GM21723 (cell line): Measurements from ENCODE around the gene LRP1B.
"Not testable (repeated sequence)": the region's sequence is repeated elsewhere in the genome, so short reads cannot be mapped to it uniquely, and the experiment has no call there.

Source experiments
- ATAC-seq: cut with Tn5 transposase; IDR thresholded peaks from one replicate; pipeline ENCODE4 v1.9.1; 2021; ENCODE audit warnings: mild to moderate bottlenecking, moderate library complexity; ENCODE audit not compliant: unreplicated experiment

Gene LRP1B

DNA sequence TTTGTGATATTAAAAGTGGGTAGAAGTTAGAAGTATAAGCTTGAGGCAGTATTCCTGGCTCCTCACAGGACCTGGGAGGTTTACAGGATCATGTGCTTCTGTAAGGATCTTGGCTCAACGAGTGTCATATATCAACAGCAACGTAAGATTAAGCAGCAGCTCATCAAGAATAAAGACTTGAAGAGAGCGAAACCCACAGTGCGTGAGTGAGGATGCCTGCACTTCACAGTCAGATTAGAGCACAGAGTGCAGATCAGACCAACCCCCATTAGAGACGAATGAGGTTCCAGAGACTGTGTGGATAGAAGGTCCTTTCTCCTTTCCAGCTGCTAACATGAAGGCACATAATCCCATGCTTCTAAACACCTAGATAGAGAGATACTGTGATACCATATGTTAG is 1693.9 kb downstream of the LRP1B start:
- no peak for ATAC-seq

GRCh38 chr2:140427033-140427432 is 1703.8 kb downstream of the LRP1B start:
- not testable (repeated sequence) for ATAC-seq

DNA sequence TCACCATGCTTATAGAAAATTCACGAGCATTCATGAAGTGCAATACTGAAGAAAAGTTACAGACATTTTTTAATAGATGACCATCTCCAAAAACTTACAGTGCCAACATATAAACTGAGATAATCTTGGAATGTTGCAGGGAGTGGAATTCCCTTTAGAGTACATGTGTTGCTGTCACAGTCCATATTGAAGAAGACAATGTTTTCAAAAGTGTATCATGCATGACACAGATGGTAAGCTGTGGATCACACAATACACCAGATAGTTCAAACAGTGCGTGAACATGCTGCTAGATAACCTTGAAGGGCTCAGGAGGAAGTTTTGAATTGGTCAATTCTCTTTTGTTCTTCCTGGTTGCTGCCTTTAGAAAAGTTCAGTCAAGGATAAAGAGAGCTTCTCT is 1706.3 kb downstream of the LRP1B start:
- ATAC-seq, result no peak

GRCh38 chr2:140422759-140423158 is 1708.1 kb downstream of the LRP1B start:
- no peak for ATAC-seq

- ATAC-seq, result no peak
Observed at GRCh38 chr2:140417504-140417903, 1713.3 kb downstream of the LRP1B start.

DNA sequence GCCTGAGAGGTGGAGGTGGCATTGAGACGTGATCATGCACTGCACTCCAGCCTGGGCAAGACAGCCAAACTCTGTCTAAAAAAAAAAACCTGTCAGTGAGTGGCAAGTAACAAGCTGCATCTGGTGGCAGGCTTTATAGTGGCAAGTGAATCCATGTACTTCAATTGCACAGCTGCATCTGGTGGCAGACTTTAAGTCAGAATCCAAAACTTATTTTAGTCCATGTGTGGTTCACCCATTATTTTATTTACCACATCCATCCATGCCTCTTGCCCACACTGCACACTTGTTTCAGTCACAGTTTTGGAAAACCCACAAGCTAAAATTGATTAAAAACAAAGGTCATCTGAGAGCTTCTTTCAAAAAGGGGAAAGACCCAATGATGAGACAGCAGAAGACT is 1714.2 kb downstream of the LRP1B start:
- ATAC-seq, result no peak

- ATAC-seq, result not testable (repeated sequence)
Observed at GRCh38 chr2:140415035-140415434, 1715.8 kb downstream of the LRP1B start.

GRCh38 chr2:140410695-140411094 is 1720.1 kb downstream of the LRP1B start:
- no peak for ATAC-seq

DNA sequence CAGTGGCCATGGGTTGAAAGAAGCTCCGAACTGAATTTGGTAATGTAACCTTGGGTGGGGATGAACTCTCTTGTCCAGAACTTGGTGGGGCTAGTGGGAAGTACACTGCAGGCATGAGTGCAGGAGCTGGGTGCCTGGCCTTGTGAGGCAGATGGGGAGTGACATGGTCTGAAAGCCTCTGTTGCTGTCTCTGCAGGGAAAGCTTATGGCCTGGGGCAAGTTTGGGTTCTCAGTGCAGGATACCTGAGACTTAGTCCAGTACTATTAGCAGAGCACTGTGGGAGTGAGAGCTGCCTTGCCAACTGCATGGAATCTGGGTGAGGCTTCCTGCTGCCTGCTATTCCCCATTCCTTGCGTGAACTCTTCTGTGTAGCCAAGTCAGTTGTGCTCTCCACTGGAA is 1729.8 kb downstream of the LRP1B start:
- ATAC-seq, result no peak

- no peak for ATAC-seq
Observed at GRCh38 chr2:140392824-140393223, 1738.0 kb downstream of the LRP1B start.

- ATAC-seq, result no peak
Observed at GRCh38 chr2:140384946-140385345, 1745.9 kb downstream of the LRP1B start.

GRCh38 chr2:140383781-140384180 is 1747.0 kb downstream of the LRP1B start:
- no peak for ATAC-seq

DNA sequence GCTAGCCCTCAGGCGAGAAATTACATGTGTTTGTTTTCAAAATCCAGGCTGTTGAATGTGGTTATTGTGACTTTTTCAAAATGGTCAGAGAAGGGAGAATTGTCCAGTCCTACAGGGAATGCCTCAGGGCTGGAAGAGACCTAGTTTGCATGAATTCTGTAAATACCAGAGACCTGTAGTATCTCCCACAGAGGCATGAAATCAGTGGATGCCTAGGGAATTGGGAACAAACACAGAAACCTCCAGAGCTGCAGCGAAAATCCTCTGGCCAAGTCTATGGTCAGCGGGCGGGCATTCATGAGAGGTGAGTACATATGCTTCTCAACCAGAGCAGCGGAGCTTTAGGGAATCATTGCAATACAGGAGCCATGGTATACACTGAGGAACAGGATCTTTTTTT is 1754.1 kb downstream of the LRP1B start:
- ATAC-seq, result no peak

- ATAC-seq, result no peak
Observed at GRCh38 chr2:140363131-140363530, 1767.7 kb downstream of the LRP1B start.

GRCh38 chr2:140362361-140362760 is 1768.5 kb downstream of the LRP1B start:
- no peak for ATAC-seq

- no peak for ATAC-seq
Observed at GRCh38 chr2:140359056-140359771, 1771.6 kb downstream of the LRP1B start.

- ATAC-seq, result no peak
Observed at GRCh38 chr2:140356697-140357096, 1774.1 kb downstream of the LRP1B start.

GRCh38 chr2:140355511-140356090 is 1775.2 kb downstream of the LRP1B start:
- no peak for ATAC-seq

DNA sequence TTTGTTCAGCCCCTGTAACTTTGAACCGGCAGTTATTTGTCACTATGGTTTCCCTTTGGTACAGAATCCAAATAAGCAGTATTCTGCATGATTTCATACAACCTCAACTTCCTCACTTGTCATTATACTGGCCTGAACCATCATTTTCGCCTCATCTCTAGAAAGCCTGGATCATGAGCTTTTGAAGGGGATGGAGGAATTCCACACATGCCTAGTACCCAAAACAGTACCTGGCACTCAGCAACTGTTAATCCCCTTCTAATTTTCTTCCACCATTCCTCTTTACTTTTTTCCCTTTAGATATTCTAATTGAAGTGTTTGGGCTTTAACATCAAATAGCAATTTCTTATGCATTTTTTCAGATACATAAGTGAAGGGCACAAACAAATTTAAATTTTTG is 1776.3 kb downstream of the LRP1B start:
- ATAC-seq, result no peak

DNA sequence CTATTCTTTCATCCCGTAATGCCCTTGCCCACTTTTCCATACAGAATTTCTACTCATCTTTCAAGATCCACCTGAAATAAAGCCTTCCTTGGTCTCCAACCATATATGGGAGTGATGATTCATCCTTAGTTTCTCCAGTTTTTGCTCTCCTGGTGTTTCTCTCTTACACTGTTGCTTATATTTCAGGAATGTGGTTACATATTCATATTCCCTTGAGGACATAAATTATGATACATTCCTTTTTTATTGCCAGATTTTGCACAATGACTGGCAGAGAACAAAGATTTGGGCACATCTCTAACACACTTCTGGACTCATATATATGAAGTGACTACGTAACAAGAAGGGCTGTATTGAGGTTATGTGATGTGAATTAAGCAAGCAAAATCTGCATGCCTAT is 1777.3 kb downstream of the LRP1B start:
- ATAC-seq, result no peak

- ATAC-seq, result no peak
Observed at GRCh38 chr2:140351692-140352091, 1779.1 kb downstream of the LRP1B start.

GRCh38 chr2:140349695-140350094 is 1781.1 kb downstream of the LRP1B start:
- ATAC-seq, result no peak

GRCh38 chr2:140348826-140349225 is 1782.0 kb downstream of the LRP1B start:
- no peak for ATAC-seq
